Tibial nerve (tissue), 3 donors: ENCODE data around the gene OGN.

Experiments
- POLR2A ChIP-seq, 2 donors: fragments of 450-650 bp; IDR thresholded peaks; one replicate each; pipeline ENCODE4 v1.6.1; 2017; ENCODE audit warnings: antibody characterized with exemption in 2 of 2, mild to moderate bottlenecking in 2 of 2, moderate library complexity in 2 of 2
- TF ChIP-seq, protein P1 (sequence below), 5 experiments: fragments of 200-600 bp in 3 of 5; fragments of 450-650 bp in 2 of 5; sonication (generic) in 3 of 5; IDR thresholded peaks; one replicate each; pipeline ENCODE4 v1.5.1; 2016 to 2019; ENCODE audit warnings: antibody characterized with exemption in 5 of 5, mild to moderate bottlenecking in 3 of 5, moderate library complexity in 2 of 5

- TF ChIP-seq, protein P1, sequence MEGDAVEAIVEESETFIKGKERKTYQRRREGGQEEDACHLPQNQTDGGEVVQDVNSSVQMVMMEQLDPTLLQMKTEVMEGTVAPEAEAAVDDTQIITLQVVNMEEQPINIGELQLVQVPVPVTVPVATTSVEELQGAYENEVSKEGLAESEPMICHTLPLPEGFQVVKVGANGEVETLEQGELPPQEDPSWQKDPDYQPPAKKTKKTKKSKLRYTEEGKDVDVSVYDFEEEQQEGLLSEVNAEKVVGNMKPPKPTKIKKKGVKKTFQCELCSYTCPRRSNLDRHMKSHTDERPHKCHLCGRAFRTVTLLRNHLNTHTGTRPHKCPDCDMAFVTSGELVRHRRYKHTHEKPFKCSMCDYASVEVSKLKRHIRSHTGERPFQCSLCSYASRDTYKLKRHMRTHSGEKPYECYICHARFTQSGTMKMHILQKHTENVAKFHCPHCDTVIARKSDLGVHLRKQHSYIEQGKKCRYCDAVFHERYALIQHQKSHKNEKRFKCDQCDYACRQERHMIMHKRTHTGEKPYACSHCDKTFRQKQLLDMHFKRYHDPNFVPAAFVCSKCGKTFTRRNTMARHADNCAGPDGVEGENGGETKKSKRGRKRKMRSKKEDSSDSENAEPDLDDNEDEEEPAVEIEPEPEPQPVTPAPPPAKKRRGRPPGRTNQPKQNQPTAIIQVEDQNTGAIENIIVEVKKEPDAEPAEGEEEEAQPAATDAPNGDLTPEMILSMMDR (IDR thresholded peaks at IDR 0.05): no peak
- TF ChIP-seq POLR2A (IDR thresholded peaks at IDR 0.05): no peak
Measured at GRCh38 chr9:92384375-92384774, 20.0 kb downstream of the OGN start.
